ENCODE measurements around the gene ENAH. TPM values are rescaled to one million over a fixed set of nuclear protein-coding genes. Genes with fewer than 3 reads are reported as not detected.

The ENAH gene
- total RNA-seq, 1 experiment from 2014 or later, result 100 TPM

DNA sequence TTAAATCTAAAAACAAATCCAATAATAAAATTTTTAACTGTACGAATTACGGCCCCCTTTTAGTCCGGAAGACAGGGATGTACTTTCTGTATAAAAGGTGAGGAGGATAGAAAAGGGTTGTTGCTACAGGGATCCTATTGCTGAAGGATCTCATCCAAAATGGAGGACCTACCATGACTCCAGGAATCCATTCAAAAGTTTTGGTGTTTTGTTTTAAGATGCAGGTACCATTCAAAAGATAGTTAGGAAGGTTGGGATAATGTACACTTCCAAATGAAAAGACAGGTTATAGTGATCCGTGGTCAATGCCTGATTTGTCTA is 1.3 kb upstream of the ENAH start:
- POLR2A ChIA-PET, result interaction anchor here (1.6 to 2.0 kb wide), 2 partner anchors 46 to 51 kb away, joined by 8 to 9 read pairs; no protein-coding TSS in a partner anchor
- no TSS peak for BruUV-seq (replicated peaks)
- Histone ChIP-seq H3K4me2 (ENCODE audit: low read length) (peak overlapping the region; percentile 79), H2AFZ (ENCODE audit: low read depth, low read length, poor library complexity, severe bottlenecking) (no peak overlapping the region), H4K20me1 (ENCODE audit: insufficient read depth) (no peaks in the 10 kb centered on the region), H3K9ac (ENCODE audit: low read length) (no peak overlapping the region; the same call in 1 of the 2 replicates), H3K36me3 (ENCODE audit: control insufficient read depth in 1 of 2, insufficient read depth in 2 of 2, low read length in 2 of 2) (no peaks in the 10 kb centered on the region), H3K4me3 (replicated peaks in 1 of 2; ENCODE audit: low read depth in 1 of 2, low read length in 2 of 2) (no peak overlapping the region), H3K27me3 (ENCODE audit: insufficient read depth, low read length) (no peaks in the 10 kb centered on the region), H3K27ac (ENCODE audit: low read depth, low read length) (no peak overlapping the region; the same call in 1 of the 2 replicates), H3K9me2 (ENCODE audit: insufficient read depth) (no peaks in the 10 kb centered on the region), H3K4me1 (ENCODE audit: control insufficient read depth in 1 of 2, insufficient read depth in 2 of 2, low read length in 2 of 2) (peaks cover 42 to 58% of the 10 kb centered on the region in 2 experiments), H3K9me3 (ENCODE audit: control insufficient read depth in 1 of 2, insufficient read depth in 1 of 2, low read depth in 1 of 2, low read length in 2 of 2) (no peaks in the 10 kb centered on the region), H3K79me2 (ENCODE audit: insufficient read depth, low read length) (peaks cover 32% of the 10 kb centered on the region)
- DNase-seq (ENCODE audit: low read depth, low spot score), result no peak
- CTCF ChIA-PET, result interaction anchor here (1.5 kb wide), 1 partner anchor 179 kb away, joined by 8 read pairs; no protein-coding TSS in a partner anchor
- RAD21 ChIA-PET (ENCODE audit: low non-redundant PET in 1 of 2, low total read pairs in 2 of 2, uncharacterized antibody in 2 of 2, unreplicated experiment in 2 of 2), result no interaction called here
- TF ChIP-seq, protein P1, sequence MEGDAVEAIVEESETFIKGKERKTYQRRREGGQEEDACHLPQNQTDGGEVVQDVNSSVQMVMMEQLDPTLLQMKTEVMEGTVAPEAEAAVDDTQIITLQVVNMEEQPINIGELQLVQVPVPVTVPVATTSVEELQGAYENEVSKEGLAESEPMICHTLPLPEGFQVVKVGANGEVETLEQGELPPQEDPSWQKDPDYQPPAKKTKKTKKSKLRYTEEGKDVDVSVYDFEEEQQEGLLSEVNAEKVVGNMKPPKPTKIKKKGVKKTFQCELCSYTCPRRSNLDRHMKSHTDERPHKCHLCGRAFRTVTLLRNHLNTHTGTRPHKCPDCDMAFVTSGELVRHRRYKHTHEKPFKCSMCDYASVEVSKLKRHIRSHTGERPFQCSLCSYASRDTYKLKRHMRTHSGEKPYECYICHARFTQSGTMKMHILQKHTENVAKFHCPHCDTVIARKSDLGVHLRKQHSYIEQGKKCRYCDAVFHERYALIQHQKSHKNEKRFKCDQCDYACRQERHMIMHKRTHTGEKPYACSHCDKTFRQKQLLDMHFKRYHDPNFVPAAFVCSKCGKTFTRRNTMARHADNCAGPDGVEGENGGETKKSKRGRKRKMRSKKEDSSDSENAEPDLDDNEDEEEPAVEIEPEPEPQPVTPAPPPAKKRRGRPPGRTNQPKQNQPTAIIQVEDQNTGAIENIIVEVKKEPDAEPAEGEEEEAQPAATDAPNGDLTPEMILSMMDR (IDR thresholded peaks at IDR 0.05 in 2 of 3, conservative IDR thresholded peaks at IDR 0.05 in 1 of 3; ENCODE audit: borderline replicate concordance in 1 of 3, insufficient read depth in 1 of 3, low read depth in 2 of 3, low read length in 2 of 3), result no peak
- TF ChIP-seq EZH2phosphoT487 (IDR thresholded peaks at IDR 0.05; ENCODE audit: borderline replicate concordance), result no peak
- TF ChIP-seq FOSL1 (IDR thresholded peaks at IDR 0.05; ENCODE audit: low read depth), result no peak
- no peak for TF ChIP-seq SRF (IDR thresholded peaks at IDR 0.05; ENCODE audit: low read depth)
- TF ChIP-seq CBX3 (IDR thresholded peaks at IDR 0.05; ENCODE audit: low read depth), result no peak
- no peak for TF ChIP-seq SIN3A (IDR thresholded peaks at IDR 0.05; ENCODE audit: low read depth)
- no peak for TF ChIP-seq ZFX (IDR thresholded peaks at IDR 0.05)
- no peak for TF ChIP-seq JUND (IDR thresholded peaks at IDR 0.05)
- no peak for TF ChIP-seq EGR1 (IDR thresholded peaks at IDR 0.05; ENCODE audit: low read depth)
- TF ChIP-seq RAD21 (IDR thresholded peaks at IDR 0.05; ENCODE audit: low read depth), result no peak
- TF ChIP-seq POLR2A (IDR thresholded peaks at IDR 0.05; ENCODE audit: borderline replicate concordance, extremely low read depth, insufficient read depth, insufficient read length), result no peak
- TF ChIP-seq, protein P2, sequence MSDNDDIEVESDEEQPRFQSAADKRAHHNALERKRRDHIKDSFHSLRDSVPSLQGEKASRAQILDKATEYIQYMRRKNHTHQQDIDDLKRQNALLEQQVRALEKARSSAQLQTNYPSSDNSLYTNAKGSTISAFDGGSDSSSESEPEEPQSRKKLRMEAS (IDR thresholded peaks at IDR 0.05), result no peak
- TF ChIP-seq EZH2 (IDR thresholded peaks at IDR 0.05), result no peak
- TF ChIP-seq CEBPB (IDR thresholded peaks at IDR 0.05; ENCODE audit: low read depth), result no peak
- TF ChIP-seq, protein P3, sequence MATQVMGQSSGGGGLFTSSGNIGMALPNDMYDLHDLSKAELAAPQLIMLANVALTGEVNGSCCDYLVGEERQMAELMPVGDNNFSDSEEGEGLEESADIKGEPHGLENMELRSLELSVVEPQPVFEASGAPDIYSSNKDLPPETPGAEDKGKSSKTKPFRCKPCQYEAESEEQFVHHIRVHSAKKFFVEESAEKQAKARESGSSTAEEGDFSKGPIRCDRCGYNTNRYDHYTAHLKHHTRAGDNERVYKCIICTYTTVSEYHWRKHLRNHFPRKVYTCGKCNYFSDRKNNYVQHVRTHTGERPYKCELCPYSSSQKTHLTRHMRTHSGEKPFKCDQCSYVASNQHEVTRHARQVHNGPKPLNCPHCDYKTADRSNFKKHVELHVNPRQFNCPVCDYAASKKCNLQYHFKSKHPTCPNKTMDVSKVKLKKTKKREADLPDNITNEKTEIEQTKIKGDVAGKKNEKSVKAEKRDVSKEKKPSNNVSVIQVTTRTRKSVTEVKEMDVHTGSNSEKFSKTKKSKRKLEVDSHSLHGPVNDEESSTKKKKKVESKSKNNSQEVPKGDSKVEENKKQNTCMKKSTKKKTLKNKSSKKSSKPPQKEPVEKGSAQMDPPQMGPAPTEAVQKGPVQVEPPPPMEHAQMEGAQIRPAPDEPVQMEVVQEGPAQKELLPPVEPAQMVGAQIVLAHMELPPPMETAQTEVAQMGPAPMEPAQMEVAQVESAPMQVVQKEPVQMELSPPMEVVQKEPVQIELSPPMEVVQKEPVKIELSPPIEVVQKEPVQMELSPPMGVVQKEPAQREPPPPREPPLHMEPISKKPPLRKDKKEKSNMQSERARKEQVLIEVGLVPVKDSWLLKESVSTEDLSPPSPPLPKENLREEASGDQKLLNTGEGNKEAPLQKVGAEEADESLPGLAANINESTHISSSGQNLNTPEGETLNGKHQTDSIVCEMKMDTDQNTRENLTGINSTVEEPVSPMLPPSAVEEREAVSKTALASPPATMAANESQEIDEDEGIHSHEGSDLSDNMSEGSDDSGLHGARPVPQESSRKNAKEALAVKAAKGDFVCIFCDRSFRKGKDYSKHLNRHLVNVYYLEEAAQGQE (IDR thresholded peaks at IDR 0.05; ENCODE audit: low read depth), result no peak
- TF ChIP-seq TCF7L2 (IDR thresholded peaks at IDR 0.05; ENCODE audit: borderline replicate concordance, extremely low read depth, insufficient read depth, insufficient read length), result no peak
- TF ChIP-seq SP1 (IDR thresholded peaks at IDR 0.05; ENCODE audit: low read depth), result no peak
- no peak for TF ChIP-seq YY1 (IDR thresholded peaks at IDR 0.05; ENCODE audit: extremely low read depth, insufficient replicate concordance, low read depth, low read length)
- ATAC-seq, result no peak
- intact Hi-C loops (cut with micrococcal nuclease), result loop anchor here (10.0 kb wide), 1 partner anchor 99 kb away; no protein-coding TSS in a partner anchor
